CD4-positive, alpha-beta T cell (primary cell): ENCODE measurements around the gene ERVK3-1. TPM values are rescaled to one million over a fixed set of nuclear protein-coding genes. Genes with fewer than 3 reads are reported as not detected.

ENCODE experiments used
- ATAC-seq: fragments of 200-7000 bp; cut with Tn5 transposase; one replicate; pipeline ENCODE4 v1.10.0; 2022; ENCODE audit warnings: mild to moderate bottlenecking; ENCODE audit not compliant: poor library complexity
- CTCF ChIA-PET: fragments of 350-600 bp; sonication (Branson Sonifier 250); formaldehyde crosslinking; loops from one replicate; lab custom pipeline; 2021; ENCODE audit warnings: antibody characterized with exemption, inconsistent platforms; lab: Charles Lee
- POLR2A ChIA-PET: fragments of 350-600 bp; sonication (Branson Sonifier 250); formaldehyde crosslinking; loops from one replicate; lab custom pipeline; 2021; ENCODE audit warnings: antibody characterized with exemption, inconsistent platforms; lab: Charles Lee
- DNase-seq, 14 experiments: peaks; one replicate each; pipeline ENCODE4 v3.0.0-alpha.2; 2013 to 2020; ENCODE audit warnings: mixed read lengths in 2 of 14
- H3K27ac ChIP-seq, 2 donors: one replicate each; pipeline versions ENCODE4 v1.5.1 to v1.7.0; 2013; ENCODE audit warnings: low read length in 2 of 2, low read depth in 1 of 2, mild to moderate bottlenecking in 1 of 2
- H3K27me3 ChIP-seq, 2 experiments: 1 replicate in 1 of 2; 2 replicates in 1 of 2; pipeline versions ENCODE4 v1.6.1 to v1.7.0; 2013; ENCODE audit warnings: low read length in 2 of 2, control low read depth in 1 of 2, mild to moderate bottlenecking in 1 of 2, moderate library complexity in 1 of 2; ENCODE audit not compliant: insufficient read depth in 2 of 2, control insufficient read depth in 1 of 2
- H3K36me3 ChIP-seq: one replicate; pipeline ENCODE4 v1.6.1; 2013; ENCODE audit warnings: low read length, control low read depth; ENCODE audit not compliant: insufficient read depth
- H3K4me1 ChIP-seq: one replicate; pipeline ENCODE4 v1.6.1; 2013; ENCODE audit warnings: low read length, control low read depth; ENCODE audit not compliant: insufficient read depth
- H3K4me3 ChIP-seq: one replicate; pipeline ENCODE4 v1.5.1; 2013; ENCODE audit warnings: mild to moderate bottlenecking, low read length, moderate library complexity
- H3K9me3 ChIP-seq, 2 experiments: 1 replicate in 1 of 2; 2 replicates in 1 of 2; pipeline versions ENCODE4 v1.6.1 to v1.7.0; 2013; ENCODE audit warnings: low read length in 2 of 2, mild to moderate bottlenecking in 2 of 2, control low read depth in 1 of 2, moderate library complexity in 1 of 2; ENCODE audit not compliant: control insufficient read depth in 1 of 2, insufficient read depth in 1 of 2
- H3K27ac Mint-ChIP-seq: one replicate; pipeline ENCODE4 v1.8.0; 2020; ENCODE audit warnings: mixed read lengths
- H3K27me3 Mint-ChIP-seq: one replicate; pipeline ENCODE4 v1.8.0; 2021; ENCODE audit warnings: mixed read lengths
- H3K36me3 Mint-ChIP-seq: one replicate; pipeline ENCODE4 v1.8.0; 2021; ENCODE audit warnings: low read depth, mixed read lengths
- H3K4me1 Mint-ChIP-seq: one replicate; pipeline ENCODE4 v1.8.0; 2021; ENCODE audit warnings: low read depth, mixed read lengths
- H3K4me3 Mint-ChIP-seq: one replicate; pipeline ENCODE4 v1.8.0; 2020; ENCODE audit warnings: mild to moderate bottlenecking, mixed read lengths
- H3K9me3 Mint-ChIP-seq: one replicate; pipeline ENCODE4 v1.8.0; 2020; ENCODE audit warnings: mixed read lengths
- intact Hi-C, 2 experiments: fragments of 100-400 bp; cut with DNase I in 1 of 2; cut with micrococcal nuclease in 1 of 2; formaldehyde crosslinking; loops; one replicate each; pipeline versions ENCODE4 v1.15.1 to v1.9.0; 2023 to 2025; cut with DNase I, micrococcal nuclease
- total RNA-seq, 174 experiments: library from RNA in 2 of 174; stranded (reverse) in 2 of 174; gene quantifications; one replicate each; pipeline ENCODE4 v1.2.3 and lab custom pipeline; 2021 to 2026
- TF ChIP-seq, protein P1 (sequence below): fragments of 200-600 bp; IDR thresholded peaks from one replicate; pipeline ENCODE4 v1.8.0; 2022; ENCODE audit warnings: antibody characterized with exemption, mild to moderate bottlenecking

The ERVK3-1 gene
- total RNA-seq, 2 experiments from 2014 or later, result 150 to 153 TPM

DNA sequence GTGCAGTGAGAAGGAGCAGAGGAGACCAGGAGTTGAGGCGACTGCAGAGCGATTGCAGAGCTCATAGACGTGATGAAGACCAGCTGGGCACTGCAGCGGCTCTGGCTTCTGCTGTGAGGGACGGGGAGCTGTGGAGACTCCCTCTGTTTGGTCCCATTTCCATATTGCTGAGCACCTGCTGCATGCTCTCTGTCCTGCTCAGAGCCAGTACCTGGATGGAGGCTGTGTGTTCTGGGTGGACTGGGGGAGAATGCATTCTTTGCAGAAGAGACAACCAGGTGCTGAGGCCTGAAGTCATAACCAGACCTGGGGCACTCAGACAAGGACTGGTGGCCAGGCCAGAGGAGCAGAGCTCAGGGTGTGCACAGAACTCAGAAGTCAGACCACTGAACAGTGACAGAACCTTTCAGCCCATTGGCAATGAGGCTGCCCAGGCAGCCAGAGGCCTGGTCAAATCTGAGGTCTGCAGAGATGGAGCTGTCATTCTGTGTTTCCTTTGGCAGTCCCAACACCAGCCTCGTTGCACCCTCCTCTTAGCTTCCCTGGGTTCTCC, 49.4 kb downstream of the ERVK3-1 start:
- Mint-ChIP-seq H3K4me3 (peak overlapping the region; percentile 45), H3K36me3 (peaks cover 2% of the 10 kb centered on the region), H3K27ac (no peak overlapping the region), H3K9me3 (no peaks in the 10 kb centered on the region), H3K4me1 (peaks cover 8% of the 10 kb centered on the region), H3K27me3 (peaks cover 2% of the 10 kb centered on the region)
- H3K27me3 ChIP-seq, result peaks cover 0 to 2% of the 10 kb centered on the region in 2 experiments
- peaks cover 35% of the 10 kb centered on the region for H3K4me1 ChIP-seq
- TF ChIP-seq, protein P1, sequence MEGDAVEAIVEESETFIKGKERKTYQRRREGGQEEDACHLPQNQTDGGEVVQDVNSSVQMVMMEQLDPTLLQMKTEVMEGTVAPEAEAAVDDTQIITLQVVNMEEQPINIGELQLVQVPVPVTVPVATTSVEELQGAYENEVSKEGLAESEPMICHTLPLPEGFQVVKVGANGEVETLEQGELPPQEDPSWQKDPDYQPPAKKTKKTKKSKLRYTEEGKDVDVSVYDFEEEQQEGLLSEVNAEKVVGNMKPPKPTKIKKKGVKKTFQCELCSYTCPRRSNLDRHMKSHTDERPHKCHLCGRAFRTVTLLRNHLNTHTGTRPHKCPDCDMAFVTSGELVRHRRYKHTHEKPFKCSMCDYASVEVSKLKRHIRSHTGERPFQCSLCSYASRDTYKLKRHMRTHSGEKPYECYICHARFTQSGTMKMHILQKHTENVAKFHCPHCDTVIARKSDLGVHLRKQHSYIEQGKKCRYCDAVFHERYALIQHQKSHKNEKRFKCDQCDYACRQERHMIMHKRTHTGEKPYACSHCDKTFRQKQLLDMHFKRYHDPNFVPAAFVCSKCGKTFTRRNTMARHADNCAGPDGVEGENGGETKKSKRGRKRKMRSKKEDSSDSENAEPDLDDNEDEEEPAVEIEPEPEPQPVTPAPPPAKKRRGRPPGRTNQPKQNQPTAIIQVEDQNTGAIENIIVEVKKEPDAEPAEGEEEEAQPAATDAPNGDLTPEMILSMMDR, result no peak
- DNase-seq (no peak), ATAC-seq (no peak)
- ChIA-PET CTCF (no interaction called here), POLR2A (interaction anchor here (1.1 kb wide), 1 partner anchor 8 kb away, joined by 4 read pairs; the partner anchor contains the start of gene ZNF497)
- H3K27ac ChIP-seq, result no peak overlapping the region
- no peaks in the 10 kb centered on the region for H3K36me3 ChIP-seq
- no peak overlapping the region for H3K4me3 ChIP-seq
- intact Hi-C loops, result no loop called here
- H3K9me3 ChIP-seq, result peaks cover 0 to 32% of the 10 kb centered on the region in 2 experiments

DNA sequence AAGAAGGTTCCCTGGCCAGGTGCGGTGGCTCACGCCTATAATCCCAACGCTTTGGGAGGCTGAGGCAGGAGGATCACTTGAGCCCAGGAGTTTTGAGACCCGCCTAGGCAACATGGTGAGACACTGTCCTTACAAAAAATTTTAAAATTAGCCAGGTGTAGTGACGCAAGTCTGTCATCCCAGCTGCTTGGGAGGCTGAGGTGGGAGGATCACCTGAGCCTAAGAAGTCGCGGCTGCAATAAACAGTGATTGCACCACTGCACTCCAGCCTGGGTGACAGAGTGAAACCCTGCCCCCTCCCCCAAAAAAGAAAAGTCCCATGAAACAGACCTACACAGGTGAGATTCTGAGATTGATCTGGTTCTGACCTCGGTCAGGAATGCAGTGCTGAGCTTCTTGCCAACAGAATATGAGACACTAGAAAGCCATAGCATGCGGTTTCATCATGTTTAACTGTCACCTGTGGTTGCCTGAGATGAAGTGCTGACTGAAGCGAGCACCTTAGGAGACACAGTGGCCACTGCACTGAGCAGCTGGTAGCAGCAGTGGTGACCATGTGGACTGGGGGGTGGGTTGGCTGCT, 50.1 kb downstream of the ERVK3-1 start:
- no peaks in the 10 kb centered on the region for H3K36me3 ChIP-seq
- ChIA-PET POLR2A (interaction anchor here (1.1 to 2.5 kb wide), 2 partner anchors 8 to 9 kb away, joined by 4 to 22 read pairs; partner anchors contain the start of gene ZNF497), CTCF (no interaction called here)
- no peak overlapping the region for H3K4me3 ChIP-seq
- Mint-ChIP-seq H3K4me3 (peak overlapping the region; percentile 62), H3K27ac (no peak overlapping the region), H3K4me1 (peaks cover 8% of the 10 kb centered on the region), H3K9me3 (no peaks in the 10 kb centered on the region), H3K27me3 (no peaks in the 10 kb centered on the region), H3K36me3 (no peaks in the 10 kb centered on the region)
- peaks cover 31% of the 10 kb centered on the region for H3K4me1 ChIP-seq
- peaks cover 0 to 28% of the 10 kb centered on the region in 2 experiments for H3K9me3 ChIP-seq
- TF ChIP-seq, protein P1, result no peak
- intact Hi-C loops, result no loop called here
- H3K27ac ChIP-seq, result no peak overlapping the region
- ATAC-seq (no peak), DNase-seq (no peak)
- H3K27me3 ChIP-seq, result peaks cover 0 to 2% of the 10 kb centered on the region in 2 experiments

DNA sequence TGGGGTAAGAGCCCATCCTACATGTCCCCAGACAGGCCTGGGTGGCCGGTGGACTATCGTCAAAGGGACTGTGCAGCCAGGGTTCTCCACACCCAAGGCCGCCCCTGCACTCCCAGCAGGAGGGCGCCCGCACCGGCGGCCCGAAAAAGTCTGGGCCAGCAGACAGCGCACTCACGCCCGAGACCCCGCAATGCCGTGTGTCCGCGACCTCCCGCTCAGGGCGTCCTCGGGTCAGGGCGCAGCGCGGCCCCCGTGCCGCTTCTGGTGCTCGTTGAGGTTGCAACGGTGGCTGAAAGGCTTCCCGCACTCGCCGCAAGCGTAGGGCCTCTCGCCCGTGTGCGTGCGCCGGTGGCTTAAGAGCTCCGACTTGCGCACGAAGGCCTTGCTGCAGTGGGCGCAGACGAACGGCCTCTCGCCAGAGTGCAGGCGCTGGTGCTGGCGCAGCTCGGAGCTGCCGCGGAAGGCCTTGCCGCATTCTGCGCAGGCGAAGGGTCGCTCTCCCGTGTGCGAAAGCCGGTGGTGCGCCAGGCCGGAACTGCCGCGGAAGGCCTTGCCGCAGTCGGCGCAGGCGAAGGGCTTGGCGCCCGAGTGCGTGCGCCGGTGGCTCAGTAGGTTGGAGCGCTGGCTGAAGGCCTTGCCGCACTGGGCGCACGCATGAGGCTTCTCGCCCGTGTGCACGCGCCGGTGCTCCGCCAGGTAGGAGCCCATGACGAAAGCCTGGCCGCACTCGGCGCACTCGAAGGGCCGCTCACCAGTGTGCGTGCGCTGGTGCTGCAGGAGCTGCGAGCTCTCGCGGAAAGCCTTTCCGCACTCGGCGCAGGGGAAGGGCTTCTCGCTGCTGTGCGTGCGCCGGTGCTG, 51.0 kb downstream of the ERVK3-1 start:
- H3K36me3 Mint-ChIP-seq, result no peaks in the 10 kb centered on the region
- intact Hi-C loops, result no loop called here
- H3K4me1 Mint-ChIP-seq, result peaks cover 8% of the 10 kb centered on the region
- H3K27ac Mint-ChIP-seq, result no peak overlapping the region
- no peaks in the 10 kb centered on the region for H3K9me3 Mint-ChIP-seq
- ATAC-seq (peak; percentile 76), DNase-seq (peak in 13 of 14 experiments; percentile 15 to 72 (median 35))
- ChIA-PET POLR2A (interaction anchor here (0.7 to 2.5 kb wide), 6 partner anchors 9 to 188 kb away, joined by 4 to 22 read pairs (median 5); partner anchors contain the start of genes ERVK3-1, TRIM28, ZNF274 and ZNF584), CTCF (interaction anchor here (0.8 kb wide), 1 partner anchor 9 kb away, joined by 3 read pairs; no protein-coding TSS in a partner anchor)
- no peaks in the 10 kb centered on the region for H3K27me3 Mint-ChIP-seq
- peaks cover 31% of the 10 kb centered on the region for H3K4me1 ChIP-seq
- no peak overlapping the region for H3K27ac ChIP-seq
- H3K9me3 ChIP-seq, result peaks cover 0 to 22% of the 10 kb centered on the region in 2 experiments
- peak overlapping the region; percentile 51 for H3K4me3 Mint-ChIP-seq
- no peaks in the 10 kb centered on the region for H3K36me3 ChIP-seq
- TF ChIP-seq, protein P1, result no peak
- H3K4me3 ChIP-seq, result peak overlapping the region; percentile 41
- H3K27me3 ChIP-seq, result peaks cover 0 to 2% of the 10 kb centered on the region in 2 experiments
